PC-9 (cell line): ENCODE results near the gene PNMA6A. TPM values are rescaled to one million over a fixed set of nuclear protein-coding genes. Genes with fewer than 3 reads are reported as not detected.
A peak's percentile ranks its signal among the peaks of the same experiment; 100 is the strongest.
"Not testable (repeated sequence)": the region's sequence is repeated elsewhere in the genome, so short reads cannot be mapped to it uniquely, and the experiment has no call there.

Experiments
- BruUV-seq: library from RNA; stranded (reverse); fragments of 400-500 nt; replicated peaks from 2 replicates; lab custom pipeline; 2021; lab: Mats Ljungman, UMichigan
- CTCF ChIA-PET: fragments of 300-600 bp; sonication (Branson Sonifier 250); formaldehyde crosslinking; loops from one replicate; lab custom pipeline; 2022; ENCODE audit warnings: antibody characterized with exemption; lab: Charles Lee
- POLR2A ChIA-PET: fragments of 300-600 bp; sonication (Branson Sonifier 250); formaldehyde crosslinking; loops from one replicate; lab custom pipeline; 2022; ENCODE audit warnings: antibody characterized with exemption; ENCODE audit not compliant: unreplicated experiment; lab: Charles Lee
- DNase-seq, 2 experiments: peaks; one replicate each; pipeline versions ENCODE4 v3.0.0 to v3.0.0-alpha.2; 2015 to 2022; ENCODE audit warnings: mixed read lengths in 1 of 2
- H2AFZ ChIP-seq: fragments of 200-600 bp; sonication (generic); 2 replicates; pipeline ENCODE4 v1.8.1; 2017; ENCODE audit warnings: antibody characterized with exemption
- H3F3A ChIP-seq: fragments of 200-600 bp; sonication (generic); 2 replicates; pipeline ENCODE4 v1.8.1; 2017; ENCODE audit warnings: antibody characterized with exemption, mild to moderate bottlenecking, low read depth; ENCODE audit not compliant: insufficient read depth
- H3K27ac ChIP-seq: fragments of 200-600 bp; sonication (generic); 2 replicates; pipeline ENCODE4 v1.6.1; 2016; ENCODE audit warnings: mixed run types
- H3K27me3 ChIP-seq: fragments of 200-600 bp; sonication (generic); 2 replicates; pipeline ENCODE4 v1.6.1; 2016; ENCODE audit warnings: low read depth, mixed run types; ENCODE audit not compliant: insufficient read depth
- H3K36me3 ChIP-seq: fragments of 200-600 bp; sonication (generic); 2 replicates; pipeline ENCODE4 v1.6.1; 2016; ENCODE audit warnings: low read depth, mixed run types
- H3K4me1 ChIP-seq: fragments of 200-600 bp; sonication (generic); replicated peaks from 2 replicates; pipeline ENCODE4 v1.6.1; 2016; ENCODE audit warnings: mixed run types; ENCODE audit not compliant: insufficient read depth
- H3K4me2 ChIP-seq: fragments of 200-600 bp; sonication (generic); 2 replicates; pipeline ENCODE4 v1.6.1; 2017; ENCODE audit warnings: mixed run types
- H3K4me3 ChIP-seq: fragments of 200-600 bp; sonication (generic); 2 replicates; pipeline ENCODE4 v1.6.1; 2016; ENCODE audit warnings: mixed run types
- H3K79me2 ChIP-seq: fragments of 200-600 bp; sonication (generic); 2 replicates; pipeline ENCODE4 v1.6.1; 2017; ENCODE audit warnings: low read depth, mixed run types
- H3K9me2 ChIP-seq: fragments of 200-600 bp; sonication (generic); 2 replicates; pipeline ENCODE4 v1.8.1; 2017; ENCODE audit warnings: mild to moderate bottlenecking; ENCODE audit not compliant: insufficient read depth
- H3K9me3 ChIP-seq: fragments of 200-600 bp; sonication (generic); 2 replicates; pipeline ENCODE4 v1.8.1; 2016; ENCODE audit warnings: low read depth; ENCODE audit not compliant: insufficient read depth
- H4K20me1 ChIP-seq: fragments of 200-600 bp; sonication (generic); 2 replicates; pipeline ENCODE4 v1.8.1; 2017; ENCODE audit not compliant: insufficient read depth
- CTCF ChIP-seq: fragments of 200-600 bp; sonication (generic); conservative IDR thresholded peaks from 2 replicates; pipeline ENCODE4 v1.6.1; 2017; ENCODE audit warnings: mixed run types, antibody characterized with exemption, mild to moderate bottlenecking, moderate library complexity
- EZH2 ChIP-seq: fragments of 200-600 bp; sonication (generic); IDR thresholded peaks from 2 replicates; pipeline ENCODE4 v1.8.0; 2017; ENCODE audit warnings: antibody characterized with exemption, low read depth
- intact Hi-C: fragments of 100-400 bp; cut with micrococcal nuclease; formaldehyde crosslinking; loops from one replicate; pipeline ENCODE4 v1.10.0; 2022; ENCODE audit not compliant: unreplicated experiment
- total RNA-seq: library from RNA; stranded (reverse); gene quantifications from 2 replicates; pipeline ENCODE4 v1.2.3, GENCODE V29; 2021

Gene PNMA6A
- total RNA-seq, 1 experiment from 2014 or later, result not detected

GRCh38 chrX:153102418-153102817 is 30.2 kb downstream of the PNMA6A start:
- ChIA-PET CTCF (no interaction called here), POLR2A (no interaction called here)
- no peaks in the 10 kb centered on the region for H3F3A ChIP-seq
- intact Hi-C loops, result no loop called here
- no peak overlapping the region for H3K27ac ChIP-seq
- H4K20me1 ChIP-seq, result no peaks in the 10 kb centered on the region
- no peaks in the 10 kb centered on the region; the same call in 1 of the 2 replicates for H3K9me3 ChIP-seq
- H3K36me3 ChIP-seq, result no peaks in the 10 kb centered on the region
- H2AFZ ChIP-seq, result no peak overlapping the region
- BruUV-seq, result no TSS peak
- H3K9me2 ChIP-seq, result no peaks in the 10 kb centered on the region
- no peak overlapping the region for H3K4me2 ChIP-seq
- peak in 1 of 2 experiments; percentile 60 for DNase-seq
- H3K79me2 ChIP-seq, result no peaks in the 10 kb centered on the region
- 0 out of 2 replicates have a peak, but pooled peaks cover 8% of the 10 kb centered on the region for H3K4me1 ChIP-seq
- no peak for TF ChIP-seq CTCF
- TF ChIP-seq EZH2, result no peak
- no peak overlapping the region for H3K4me3 ChIP-seq
- peaks cover 30% of the 10 kb centered on the region for H3K27me3 ChIP-seq

GRCh38 chrX:153104959-153105358 is 32.7 kb downstream of the PNMA6A start:
- H2AFZ ChIP-seq, DNase-seq, H3K9me2 ChIP-seq, H3K79me2 ChIP-seq, POLR2A ChIA-PET, BruUV-seq, H3K27ac ChIP-seq, CTCF ChIA-PET, H4K20me1 ChIP-seq, H3K4me1 ChIP-seq, H3K4me2 ChIP-seq, intact Hi-C loops, H3K9me3 ChIP-seq, H3K36me3 ChIP-seq, H3K4me3 ChIP-seq, H3F3A ChIP-seq: not testable (repeated sequence)
- peaks cover 14% of the 10 kb centered on the region for H3K27me3 ChIP-seq

GRCh38 chrX:153106092-153106801 is 34.0 kb downstream of the PNMA6A start:
- H3K27me3 ChIP-seq, intact Hi-C loops, POLR2A ChIA-PET: not testable (repeated sequence)

GRCh38 chrX:153110735-153111134 is 38.5 kb downstream of the PNMA6A start:
- CTCF ChIA-PET, intact Hi-C loops: not testable (repeated sequence)

More at GRCh38 chrX:153106092-153106801, 34.0 kb downstream of the PNMA6A start:
- H3K36me3 ChIP-seq, H3K4me2 ChIP-seq, H3K4me1 ChIP-seq, BruUV-seq, H2AFZ ChIP-seq, H3K4me3 ChIP-seq, H3K79me2 ChIP-seq, H3K9me3 ChIP-seq, CTCF ChIA-PET, DNase-seq, H4K20me1 ChIP-seq, H3K9me2 ChIP-seq, H3K27ac ChIP-seq, H3F3A ChIP-seq: not testable (repeated sequence)

GRCh38 chrX:153113851-153114250 is 41.6 kb downstream of the PNMA6A start:
- H3K4me1 ChIP-seq, POLR2A ChIA-PET, H3K27me3 ChIP-seq, H2AFZ ChIP-seq, H4K20me1 ChIP-seq, intact Hi-C loops, H3F3A ChIP-seq, BruUV-seq, H3K9me2 ChIP-seq, DNase-seq, CTCF ChIA-PET, H3K4me3 ChIP-seq, H3K36me3 ChIP-seq, H3K27ac ChIP-seq, H3K79me2 ChIP-seq, H3K4me2 ChIP-seq, H3K9me3 ChIP-seq: not testable (repeated sequence)

More at GRCh38 chrX:153110735-153111134, 38.5 kb downstream of the PNMA6A start:
- H3K36me3 ChIP-seq, H3K4me1 ChIP-seq, H3K9me3 ChIP-seq, H3K27ac ChIP-seq, H3F3A ChIP-seq, H3K4me2 ChIP-seq, DNase-seq, H2AFZ ChIP-seq, POLR2A ChIA-PET, H3K79me2 ChIP-seq, H4K20me1 ChIP-seq, BruUV-seq, H3K9me2 ChIP-seq, H3K27me3 ChIP-seq, H3K4me3 ChIP-seq: not testable (repeated sequence)

GRCh38 chrX:153117754-153118153 is 45.5 kb downstream of the PNMA6A start:
- H4K20me1 ChIP-seq, BruUV-seq, CTCF ChIA-PET, H3K27me3 ChIP-seq, H3K36me3 ChIP-seq, H3K9me2 ChIP-seq, intact Hi-C loops, H3K27ac ChIP-seq, POLR2A ChIA-PET, DNase-seq, H3K4me3 ChIP-seq, H3K9me3 ChIP-seq, H3K4me2 ChIP-seq, H3F3A ChIP-seq, H2AFZ ChIP-seq, H3K79me2 ChIP-seq, H3K4me1 ChIP-seq: not testable (repeated sequence)
